ENCODE measurements around the gene GALT.
"Not testable (repeated sequence)": the region's sequence is repeated elsewhere in the genome, so short reads cannot be mapped to it uniquely, and the experiment has no call there.

GALT gene

GRCh38 chr9:34627716-34628655 lies 18.5 kb upstream of the GALT start:
- DNase-seq (ENCODE audit: low read depth): no peak

GRCh38 chr9:34628656-34629490 lies 17.6 kb upstream of the GALT start, which contains the start of gene ARID3C:
Gene ARID3C (minus strand): TSS chr9:34629066. CDS start chr9:34628014, 1,052 bp downstream.
- DNase-seq (ENCODE audit: low read depth): no peak

GRCh38 chr9:34629491-34629808 lies 17.0 kb upstream of the GALT start:
- no peak for DNase-seq (ENCODE audit: low read depth)

- DNase-seq (ENCODE audit: low read depth): no peak
These were observed 15.9 kb upstream of the GALT start for GRCh38 chr9:34630402-34631154.

- no peak for DNase-seq (ENCODE audit: low read depth)
These were observed 13.3 kb upstream of the GALT start for GRCh38 chr9:34633166-34633565.

GRCh38 chr9:34633851-34634550 lies 12.5 kb upstream of the GALT start:
- DNase-seq (ENCODE audit: low read depth): no peak

- DNase-seq (ENCODE audit: low read depth): no peak
These were observed 11.8 kb upstream of the GALT start for GRCh38 chr9:34634551-34635248.

- no peak for DNase-seq (ENCODE audit: low read depth)
These were observed 10.9 kb upstream of the GALT start for GRCh38 chr9:34635556-34635955.

GRCh38 chr9:34636791-34637355 lies 9.6 kb upstream of the GALT start:
- no peak for DNase-seq (ENCODE audit: low read depth)

GRCh38 chr9:34637356-34638137 lies 8.9 kb upstream of the GALT start, which contains the start of gene SIGMAR1:
Gene SIGMAR1 (minus strand): TSS chr9:34637787. CDS start chr9:34637697, 90 bp downstream.
- DNase-seq (ENCODE audit: low read depth): peak; percentile 83

GRCh38 chr9:34638138-34638445 lies 8.4 kb upstream of the GALT start:
- no peak for DNase-seq (ENCODE audit: low read depth)

- DNase-seq (ENCODE audit: low read depth): not testable (repeated sequence)
These were observed 7.2 kb upstream of the GALT start for GRCh38 chr9:34639322-34639721.

- no peak for DNase-seq (ENCODE audit: low read depth)
These were observed 3.8 kb upstream of the GALT start for GRCh38 chr9:34642679-34643078.

- no peak for DNase-seq (ENCODE audit: low read depth)
These were observed 1.6 kb upstream of the GALT start for GRCh38 chr9:34644766-34645314.

- no peak for DNase-seq (ENCODE audit: low read depth)
These were observed 569 bp downstream of the GALT start for GRCh38 chr9:34647084-34647403.

- DNase-seq (ENCODE audit: low read depth): no peak
These were observed 1.2 kb downstream of the GALT start for GRCh38 chr9:34647651-34648050.

GRCh38 chr9:34648673-34649072 lies 2.2 kb downstream of the GALT start:
- no peak for DNase-seq (ENCODE audit: low read depth)

GRCh38 chr9:34650816-34651215 lies 4.3 kb downstream of the GALT start:
- DNase-seq (ENCODE audit: low read depth): no peak

- no peak for DNase-seq (ENCODE audit: low read depth)
These were observed 4.8 kb downstream of the GALT start for GRCh38 chr9:34651321-34651720.

Data from stimulated activated CD8-positive, alpha-beta memory T cell treated with anti-CD3 and anti-CD28 coated beads, Interleukin-7, amount 100 ng/mL, for 24 hours (primary cell).